Activated CD4-positive, alpha-beta T cell treated with anti-CD3 and anti-CD28 coated beads, Interleukin-2, amount 10 ng/mL, durations not matched to agents 24 days and 14 days (primary cell): ENCODE results near the gene SMS. TPM values are rescaled to one million over a fixed set of nuclear protein-coding genes. Genes with fewer than 3 reads are reported as not detected.

Experiments used
- DNase-seq: peaks from one replicate; pipeline ENCODE4 v3.0.0; 2022
- H3K27ac Mint-ChIP-seq: one replicate; pipeline ENCODE4 v1.8.0; 2022; ENCODE audit warnings: mild to moderate bottlenecking, mixed read lengths
- H3K27me3 Mint-ChIP-seq: one replicate; pipeline ENCODE4 v1.8.0; 2022; ENCODE audit warnings: mixed read lengths
- H3K36me3 Mint-ChIP-seq: one replicate; pipeline ENCODE4 v1.8.0; 2022; ENCODE audit warnings: low read depth, mild to moderate bottlenecking, mixed read lengths
- H3K4me1 Mint-ChIP-seq: one replicate; pipeline ENCODE4 v1.8.0; 2021; ENCODE audit warnings: mixed read lengths
- H3K4me3 Mint-ChIP-seq: one replicate; pipeline ENCODE4 v1.8.0; 2022; ENCODE audit warnings: mild to moderate bottlenecking, moderate library complexity, mixed read lengths
- H3K9me3 Mint-ChIP-seq: one replicate; pipeline ENCODE4 v1.8.0; 2021; ENCODE audit warnings: mixed read lengths
- intact Hi-C: fragments of 100-400 bp; cut with micrococcal nuclease; formaldehyde crosslinking; loops from one replicate; pipeline ENCODE4 v1.15.1; 2023
- total RNA-seq: library from RNA; stranded (reverse); gene quantifications from 2 replicates; pipeline ENCODE4 v1.2.3, GENCODE V29; 2022

The SMS gene
- total RNA-seq, 1 donor from 2014 or later, result 161 TPM

- intact Hi-C loops, result no loop called here
- H3K36me3 Mint-ChIP-seq, result no peaks in the 10 kb centered on the region
- H3K9me3 Mint-ChIP-seq, result no peaks in the 10 kb centered on the region
- H3K27me3 Mint-ChIP-seq, result no peaks in the 10 kb centered on the region
- H3K27ac Mint-ChIP-seq, result no peak overlapping the region
- DNase-seq, result no peak
- no peak overlapping the region for H3K4me3 Mint-ChIP-seq
- H3K4me1 Mint-ChIP-seq, result peaks cover 3% of the 10 kb centered on the region
Observed at GRCh38 chrX:22015139-22015750, 74.7 kb downstream of the SMS start.

GRCh38 chrX:22021751-22022324 is 81.3 kb downstream of the SMS start:
- Mint-ChIP-seq H3K4me1 (peaks cover 4% of the 10 kb centered on the region), H3K36me3 (no peaks in the 10 kb centered on the region), H3K27me3 (no peaks in the 10 kb centered on the region), H3K4me3 (no peak overlapping the region), H3K27ac (no peak overlapping the region), H3K9me3 (no peaks in the 10 kb centered on the region)
- intact Hi-C loops, result no loop called here
- DNase-seq, result no peak

- Mint-ChIP-seq H3K27me3 (no peaks in the 10 kb centered on the region), H3K4me1 (peaks cover 11% of the 10 kb centered on the region), H3K27ac (no peak overlapping the region), H3K4me3 (no peak overlapping the region), H3K9me3 (no peaks in the 10 kb centered on the region), H3K36me3 (peaks cover 2% of the 10 kb centered on the region)
- DNase-seq, result no peak
- intact Hi-C loops, result no loop called here
Observed at GRCh38 chrX:22024577-22024976, 84.1 kb downstream of the SMS start.

- H3K4me1 Mint-ChIP-seq, result peaks cover 11% of the 10 kb centered on the region
- no peak overlapping the region for H3K27ac Mint-ChIP-seq
- H3K27me3 Mint-ChIP-seq, result no peaks in the 10 kb centered on the region
- no peak for DNase-seq
- intact Hi-C loops, result loop anchor here (5.0 kb wide), 1 partner anchor 37 kb away; no protein-coding TSS in a partner anchor
- H3K36me3 Mint-ChIP-seq, result peaks cover 2% of the 10 kb centered on the region
- H3K9me3 Mint-ChIP-seq, result no peaks in the 10 kb centered on the region
- H3K4me3 Mint-ChIP-seq, result no peak overlapping the region
Observed at GRCh38 chrX:22025751-22026150, 85.2 kb downstream of the SMS start.

- no peak overlapping the region for H3K4me3 Mint-ChIP-seq
- H3K9me3 Mint-ChIP-seq, result no peaks in the 10 kb centered on the region
- peaks cover 2% of the 10 kb centered on the region for H3K36me3 Mint-ChIP-seq
- H3K27me3 Mint-ChIP-seq, result no peaks in the 10 kb centered on the region
- intact Hi-C loops, result loop anchor here (1.0 to 5.0 kb wide), 2 partner anchors 36 to 37 kb away; no protein-coding TSS in a partner anchor
- H3K4me1 Mint-ChIP-seq, result peaks cover 11% of the 10 kb centered on the region
- no peak for DNase-seq
- H3K27ac Mint-ChIP-seq, result no peak overlapping the region
Observed at GRCh38 chrX:22026731-22027130, 86.2 kb downstream of the SMS start.

GRCh38 chrX:22032084-22032483 is 91.6 kb downstream of the SMS start, which contains the start of gene PHEX:
Gene PHEX, plus strand, starts transcription at chrX:22032325. Its CDS starts 681 bp downstream, at chrX:22033006.
- Mint-ChIP-seq H3K27ac (peak within 1 kb of the TSS; percentile 71), H3K36me3 (peaks cover 2% of the 10 kb centered on the region), H3K27me3 (no peaks in the 10 kb centered on the region), H3K9me3 (no peaks in the 10 kb centered on the region), H3K4me3 (no peak within 1 kb of the TSS), H3K4me1 (peaks cover 19% of the 10 kb centered on the region)
- intact Hi-C loops, result no loop called here
- DNase-seq, result no peak

- no peaks in the 10 kb centered on the region for H3K9me3 Mint-ChIP-seq
- no peaks in the 10 kb centered on the region for H3K27me3 Mint-ChIP-seq
- no peak for DNase-seq
- peaks cover 1% of the 10 kb centered on the region for H3K36me3 Mint-ChIP-seq
- intact Hi-C loops, result no loop called here
- no peak overlapping the region for H3K4me3 Mint-ChIP-seq
- peak overlapping the region; percentile 71 for H3K27ac Mint-ChIP-seq
- H3K4me1 Mint-ChIP-seq, result peaks cover 20% of the 10 kb centered on the region
Observed at GRCh38 chrX:22032506-22032905, 92.0 kb downstream of the SMS start.

- peaks cover 2% of the 10 kb centered on the region for H3K36me3 Mint-ChIP-seq
- no peak for DNase-seq
- peaks cover 21% of the 10 kb centered on the region for H3K4me1 Mint-ChIP-seq
- H3K27ac Mint-ChIP-seq, result peak overlapping the region; percentile 71
- no peaks in the 10 kb centered on the region for H3K27me3 Mint-ChIP-seq
- intact Hi-C loops, result no loop called here
- peak overlapping the region; percentile 26 for H3K4me3 Mint-ChIP-seq
- no peaks in the 10 kb centered on the region for H3K9me3 Mint-ChIP-seq
Observed at GRCh38 chrX:22033818-22034217, 93.3 kb downstream of the SMS start.

- intact Hi-C loops, result no loop called here
- peak overlapping the region; percentile 25 for H3K27ac Mint-ChIP-seq
- H3K9me3 Mint-ChIP-seq, result no peaks in the 10 kb centered on the region
- DNase-seq, result no peak
- peaks cover 22% of the 10 kb centered on the region for H3K4me1 Mint-ChIP-seq
- no peak overlapping the region for H3K4me3 Mint-ChIP-seq
- H3K36me3 Mint-ChIP-seq, result peaks cover 2% of the 10 kb centered on the region
- no peaks in the 10 kb centered on the region for H3K27me3 Mint-ChIP-seq
Observed at GRCh38 chrX:22035236-22035635, 94.7 kb downstream of the SMS start.

GRCh38 chrX:22037225-22037624 is 96.7 kb downstream of the SMS start:
- H3K27ac Mint-ChIP-seq, result peak overlapping the region; percentile 77
- intact Hi-C loops, result loop anchor here (1.0 kb wide), 1 partner anchor 23 kb away; no protein-coding TSS in a partner anchor
- peak overlapping the region; percentile 25 for H3K4me3 Mint-ChIP-seq
- DNase-seq, result no peak
- H3K4me1 Mint-ChIP-seq, result peaks cover 27% of the 10 kb centered on the region
- no peaks in the 10 kb centered on the region for H3K9me3 Mint-ChIP-seq
- H3K36me3 Mint-ChIP-seq, result peaks cover 6% of the 10 kb centered on the region
- H3K27me3 Mint-ChIP-seq, result no peaks in the 10 kb centered on the region

- Mint-ChIP-seq H3K4me3 (peak overlapping the region; percentile 36), H3K36me3 (peaks cover 6% of the 10 kb centered on the region)
- intact Hi-C loops, result loop anchor here (1.0 kb wide), 1 partner anchor 22 kb away; no protein-coding TSS in a partner anchor
Observed at GRCh38 chrX:22037911-22038537, 97.5 kb downstream of the SMS start.

GRCh38 chrX:22039541-22039940 is 99.0 kb downstream of the SMS start:
- H3K27ac Mint-ChIP-seq, result peak overlapping the region; percentile 28
- H3K4me3 Mint-ChIP-seq, result peak overlapping the region; percentile 34
- intact Hi-C loops, result no loop called here
- H3K36me3 Mint-ChIP-seq, result peaks cover 6% of the 10 kb centered on the region
- H3K4me1 Mint-ChIP-seq, result peaks cover 16% of the 10 kb centered on the region
- no peaks in the 10 kb centered on the region for H3K27me3 Mint-ChIP-seq
- no peak for DNase-seq
- no peaks in the 10 kb centered on the region for H3K9me3 Mint-ChIP-seq

More at GRCh38 chrX:22037911-22038537, 97.5 kb downstream of the SMS start:
- no peak for DNase-seq
- Mint-ChIP-seq H3K4me1 (peaks cover 21% of the 10 kb centered on the region), H3K27me3 (no peaks in the 10 kb centered on the region), H3K27ac (peak overlapping the region; percentile 77), H3K9me3 (no peaks in the 10 kb centered on the region)

GRCh38 chrX:22040184-22040583 is 99.7 kb downstream of the SMS start:
- no peak for DNase-seq
- Mint-ChIP-seq H3K4me1 (peaks cover 16% of the 10 kb centered on the region), H3K9me3 (no peaks in the 10 kb centered on the region), H3K27me3 (no peaks in the 10 kb centered on the region), H3K36me3 (peaks cover 6% of the 10 kb centered on the region), H3K27ac (peak overlapping the region; percentile 36), H3K4me3 (peak overlapping the region; percentile 57)
- intact Hi-C loops, result no loop called here

- no peak for DNase-seq
- Mint-ChIP-seq H3K27me3 (no peaks in the 10 kb centered on the region), H3K4me1 (peaks cover 16% of the 10 kb centered on the region), H3K36me3 (peaks cover 7% of the 10 kb centered on the region), H3K9me3 (no peaks in the 10 kb centered on the region), H3K27ac (peak overlapping the region; percentile 62), H3K4me3 (no peak overlapping the region)
- intact Hi-C loops, result no loop called here
Observed at GRCh38 chrX:22041907-22042530, 101.5 kb downstream of the SMS start.
